Astrocyte (in vitro differentiated cells and primary cell): Measurements from ENCODE around the gene OVCH2. TPM values are rescaled to one million over a fixed set of nuclear protein-coding genes. Genes with fewer than 3 reads are reported as not detected.

Experiments used
- DNase-seq: peaks from one replicate; pipeline ENCODE4 v3.0.0-alpha.2; 2010; ENCODE audit warnings: low read depth
- FAIRE-seq: peaks from 2 replicates; lab custom pipeline; 2011; peaks lifted over from hg19 to GRCh38; lab: Jason Lieb, UNC
- H2AFZ ChIP-seq: 2 replicates; pipeline ENCODE4 v1.6.0; 2012; ENCODE audit warnings: low read depth, low read length, inconsistent platforms
- H3K27ac ChIP-seq: 2 replicates; pipeline ENCODE4 v1.5.1; 2011; ENCODE audit warnings: low read depth, low read length, inconsistent platforms
- H3K27me3 ChIP-seq: 2 replicates; pipeline ENCODE4 v1.6.0; 2011; ENCODE audit warnings: low read length, inconsistent platforms; ENCODE audit not compliant: insufficient read depth
- H3K36me3 ChIP-seq: 2 replicates; pipeline ENCODE4 v1.5.1; 2011; ENCODE audit warnings: low read length, inconsistent platforms; ENCODE audit not compliant: insufficient read depth
- H3K4me1 ChIP-seq: 2 replicates; pipeline ENCODE4 v1.5.1; 2011; ENCODE audit warnings: low read length, inconsistent platforms; ENCODE audit not compliant: insufficient read depth
- H3K4me2 ChIP-seq: 2 replicates; pipeline ENCODE4 v1.6.0; 2012; ENCODE audit warnings: low read length, inconsistent platforms
- H3K4me3 ChIP-seq: 2 replicates; pipeline ENCODE4 v1.5.1; 2011; ENCODE audit warnings: low read depth, mild to moderate bottlenecking, low read length, inconsistent platforms; ENCODE audit not compliant: insufficient read depth
- H3K79me2 ChIP-seq: 2 replicates; pipeline ENCODE4 v1.6.0; 2012; ENCODE audit warnings: mild to moderate bottlenecking, low read length, inconsistent platforms; ENCODE audit not compliant: insufficient read depth
- H3K9ac ChIP-seq: 2 replicates; pipeline ENCODE4 v1.6.0; 2012; ENCODE audit warnings: mild to moderate bottlenecking, low read length, inconsistent platforms
- H3K9me3 ChIP-seq: 2 replicates; pipeline ENCODE4 v1.5.1; 2012; ENCODE audit warnings: low read depth, mild to moderate bottlenecking, low read length, inconsistent platforms; ENCODE audit not compliant: insufficient read depth
- H4K20me1 ChIP-seq: 2 replicates; pipeline ENCODE4 v1.6.0; 2012; ENCODE audit warnings: low read length, inconsistent platforms; ENCODE audit not compliant: insufficient read depth
- H3K27ac Mint-ChIP-seq: one replicate; pipeline ENCODE4 v1.8.0; 2021; ENCODE audit warnings: mild to moderate bottlenecking, mixed read lengths; ENCODE audit not compliant: unreplicated experiment
- H3K27me3 Mint-ChIP-seq: one replicate; pipeline ENCODE4 v1.8.0; 2021; ENCODE audit warnings: low read depth, mixed read lengths; ENCODE audit not compliant: unreplicated experiment
- H3K36me3 Mint-ChIP-seq: one replicate; pipeline ENCODE4 v1.8.0; 2021; ENCODE audit warnings: low read depth, mixed read lengths; ENCODE audit not compliant: unreplicated experiment
- H3K4me1 Mint-ChIP-seq: one replicate; pipeline ENCODE4 v1.8.0; 2021; ENCODE audit warnings: low read depth, mixed read lengths; ENCODE audit not compliant: unreplicated experiment
- H3K4me3 Mint-ChIP-seq: one replicate; pipeline ENCODE4 v1.8.0; 2021; ENCODE audit warnings: mild to moderate bottlenecking, moderate library complexity, mixed read lengths; ENCODE audit not compliant: unreplicated experiment
- H3K9me3 Mint-ChIP-seq: one replicate; pipeline ENCODE4 v1.8.0; 2021; ENCODE audit warnings: mild to moderate bottlenecking, mixed read lengths; ENCODE audit not compliant: unreplicated experiment
- CTCF ChIP-seq: IDR thresholded peaks from 2 replicates; pipeline ENCODE4 v1.5.1; 2011; ENCODE audit warnings: low read depth, mild to moderate bottlenecking, inconsistent platforms, low read length, moderate library complexity; ENCODE audit not compliant: insufficient read depth
- EZH2 ChIP-seq: IDR thresholded peaks from 2 replicates; pipeline ENCODE4 v1.6.1; 2012; ENCODE audit warnings: mild to moderate bottlenecking, low read length, inconsistent platforms; ENCODE audit not compliant: insufficient read depth
- total RNA-seq: library from RNA; stranded (reverse); gene quantifications from 2 replicates; pipeline ENCODE4 v1.2.1, GENCODE V29; 2021

OVCH2 gene
- total RNA-seq, 1 donor from 2014 or later, result 4.5 TPM

DNA sequence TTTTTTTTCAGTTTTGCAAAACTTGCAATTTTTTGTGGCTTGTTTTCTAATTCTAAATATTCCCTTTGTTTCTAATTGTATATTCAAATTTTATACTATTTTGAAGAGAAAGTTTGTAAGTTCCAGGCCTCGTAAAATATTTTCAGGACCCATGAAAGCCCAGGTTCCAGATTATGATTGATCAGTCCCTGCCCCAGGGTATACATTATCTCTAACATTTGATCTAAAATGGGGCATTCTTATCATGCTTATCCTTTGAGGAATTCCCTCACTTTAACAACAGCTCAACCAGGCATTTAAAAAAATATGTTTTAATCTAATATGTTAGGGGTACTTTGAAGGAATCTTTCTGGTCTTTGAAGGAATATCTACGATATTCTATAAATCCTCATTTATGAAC, 59.4 kb downstream of the OVCH2 start:
- H3K4me3 ChIP-seq, result no peak overlapping the region
- no peaks in the 10 kb centered on the region for H4K20me1 ChIP-seq
- H3K4me1 Mint-ChIP-seq, result peaks cover 3% of the 10 kb centered on the region
- TF ChIP-seq CTCF, result no peak
- TF ChIP-seq EZH2, result no peak
- H3K27ac ChIP-seq, result no peak overlapping the region
- no peak for DNase-seq
- H3K9me3 Mint-ChIP-seq, result peaks cover 1% of the 10 kb centered on the region
- no peaks in the 10 kb centered on the region for H3K36me3 ChIP-seq
- H3K4me2 ChIP-seq, result no peak overlapping the region
- H3K27ac Mint-ChIP-seq, result no peak overlapping the region
- H3K27me3 ChIP-seq, result no peaks in the 10 kb centered on the region
- no peaks in the 10 kb centered on the region for H3K4me1 ChIP-seq
- no peak overlapping the region for H3K9ac ChIP-seq
- no peak overlapping the region for H3K4me3 Mint-ChIP-seq
- no peaks in the 10 kb centered on the region for H3K79me2 ChIP-seq
- no peak overlapping the region for H2AFZ ChIP-seq
- H3K27me3 Mint-ChIP-seq, result peaks cover 24% of the 10 kb centered on the region
- no peak for FAIRE-seq
- peaks cover 7% of the 10 kb centered on the region for H3K36me3 Mint-ChIP-seq
- H3K9me3 ChIP-seq, result no peaks in the 10 kb centered on the region

DNA sequence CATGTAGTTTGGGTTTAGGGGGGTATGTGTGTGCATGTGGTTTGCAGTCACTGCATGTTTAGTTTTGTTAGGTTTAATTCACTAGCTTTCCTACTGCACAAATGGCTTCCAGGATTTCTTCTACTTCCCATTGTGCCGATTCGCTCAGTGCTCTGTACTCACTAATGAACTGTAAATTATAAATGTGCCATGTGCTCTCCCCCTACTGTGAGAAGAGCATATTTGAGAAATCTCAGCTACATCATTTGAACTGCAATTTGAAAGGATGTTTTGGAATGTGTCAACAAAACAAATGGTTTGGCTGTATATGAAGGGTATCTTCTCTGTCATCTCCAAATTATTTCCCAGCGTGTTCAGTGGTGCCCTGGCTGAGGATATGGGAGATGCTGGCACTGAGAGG, 61.1 kb downstream of the OVCH2 start:
- H3K79me2 ChIP-seq, result no peaks in the 10 kb centered on the region
- no peaks in the 10 kb centered on the region for H3K27me3 ChIP-seq
- TF ChIP-seq EZH2 (no peak), CTCF (no peak)
- peaks cover 22% of the 10 kb centered on the region for H3K27me3 Mint-ChIP-seq
- H3K9me3 ChIP-seq, result no peaks in the 10 kb centered on the region
- H3K4me3 ChIP-seq, result no peak overlapping the region
- H3K4me2 ChIP-seq, result no peak overlapping the region
- no peak overlapping the region for H3K4me3 Mint-ChIP-seq
- H2AFZ ChIP-seq, result no peak overlapping the region
- peaks cover 3% of the 10 kb centered on the region for H3K9me3 Mint-ChIP-seq
- H3K4me1 ChIP-seq, result no peaks in the 10 kb centered on the region
- H3K27ac ChIP-seq, result no peak overlapping the region
- no peaks in the 10 kb centered on the region for H3K36me3 Mint-ChIP-seq
- DNase-seq, result no peak
- no peaks in the 10 kb centered on the region for H3K36me3 ChIP-seq
- H3K4me1 Mint-ChIP-seq, result peaks cover 3% of the 10 kb centered on the region
- no peaks in the 10 kb centered on the region for H4K20me1 ChIP-seq
- H3K9ac ChIP-seq, result no peak overlapping the region
- H3K27ac Mint-ChIP-seq, result no peak overlapping the region
- no peak for FAIRE-seq

DNA sequence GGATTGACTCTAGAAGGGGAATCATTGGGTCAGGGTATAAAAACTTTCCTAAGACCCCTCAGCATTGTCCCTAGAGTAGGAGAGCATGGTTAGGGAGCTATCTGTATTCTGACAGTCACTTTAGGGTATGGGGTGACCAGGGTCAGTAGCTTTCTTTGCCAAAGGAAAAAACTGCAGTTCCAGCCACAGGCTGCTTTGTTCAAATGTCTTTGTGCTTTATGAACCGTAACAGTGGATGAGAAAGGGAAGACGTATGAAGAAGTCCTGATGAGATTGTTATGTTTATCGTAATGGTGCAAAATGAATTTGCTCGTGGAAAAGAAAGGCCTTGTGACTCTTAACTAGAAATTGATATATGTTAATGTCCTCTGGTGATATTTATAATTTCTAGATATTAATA, 63.0 kb downstream of the OVCH2 start:
- H3K79me2 ChIP-seq, result no peaks in the 10 kb centered on the region
- no peak overlapping the region for H3K4me2 ChIP-seq
- DNase-seq, result no peak
- no peaks in the 10 kb centered on the region for H3K27me3 ChIP-seq
- no peaks in the 10 kb centered on the region for H4K20me1 ChIP-seq
- Mint-ChIP-seq H3K27me3 (peaks cover 26% of the 10 kb centered on the region), H3K27ac (no peak overlapping the region), H3K4me1 (peaks cover 3% of the 10 kb centered on the region), H3K36me3 (no peaks in the 10 kb centered on the region), H3K4me3 (no peak overlapping the region), H3K9me3 (peaks cover 3% of the 10 kb centered on the region)
- H3K4me3 ChIP-seq, result no peak overlapping the region
- H3K4me1 ChIP-seq, result no peaks in the 10 kb centered on the region
- no peak for FAIRE-seq
- no peak overlapping the region for H3K27ac ChIP-seq
- no peaks in the 10 kb centered on the region for H3K36me3 ChIP-seq
- TF ChIP-seq EZH2, result no peak
- TF ChIP-seq CTCF, result no peak
- H2AFZ ChIP-seq, result no peak overlapping the region
- H3K9me3 ChIP-seq, result no peaks in the 10 kb centered on the region
- H3K9ac ChIP-seq, result no peak overlapping the region
